Keratinocyte (primary cell): ENCODE data around the gene ACOX2. TPM values are rescaled to one million over a fixed set of nuclear protein-coding genes. Genes with fewer than 3 reads are reported as not detected.

Experiments
- DNase-seq: peaks from one replicate; pipeline ENCODE4 v3.0.0-alpha.2; 2011; ENCODE audit warnings: low read depth, missing footprints, low spot score
- FAIRE-seq: peaks from 2 replicates; lab custom pipeline; 2011; peaks lifted over from hg19 to GRCh38; lab: Jason Lieb, UNC
- H2AFZ ChIP-seq: 2 replicates; pipeline ENCODE4 v1.6.0; 2012; ENCODE audit warnings: low read length, control low read depth, inconsistent platforms; ENCODE audit not compliant: control insufficient read depth
- H3K27ac ChIP-seq: 2 replicates; pipeline ENCODE4 v1.5.1; 2011; ENCODE audit warnings: low read length; ENCODE audit not compliant: control insufficient read depth, insufficient read depth
- H3K27me3 ChIP-seq: 3 replicates; pipeline ENCODE4 v1.6.0; 2011; ENCODE audit warnings: low read length; ENCODE audit not compliant: control insufficient read depth, insufficient read depth; ENCODE audit errors: extremely low read depth
- H3K36me3 ChIP-seq, 2 experiments: 2 replicates in 1 of 2; 3 replicates in 1 of 2; pipeline ENCODE4 v1.5.1; 2011; ENCODE audit warnings: low read length in 2 of 2, mild to moderate bottlenecking in 1 of 2; ENCODE audit not compliant: control insufficient read depth in 2 of 2, insufficient read depth in 2 of 2; ENCODE audit errors: extremely low read depth in 1 of 2
- H3K4me1 ChIP-seq: 3 replicates; pipeline ENCODE4 v1.5.1; 2011; ENCODE audit warnings: low read length; ENCODE audit not compliant: control insufficient read depth, insufficient read depth; ENCODE audit errors: extremely low read depth
- H3K4me2 ChIP-seq: 3 replicates; pipeline ENCODE4 v1.6.0; 2011; ENCODE audit warnings: low read depth, low read length; ENCODE audit not compliant: control insufficient read depth, insufficient read depth; ENCODE audit errors: extremely low read depth
- H3K4me3 ChIP-seq, 3 experiments: fragments of 200-600 bp in 1 of 3; sonication (generic) in 1 of 3; 2 replicates in 2 of 3; 3 replicates in 1 of 3; pipeline ENCODE4 v1.5.1; 2011 to 2016; ENCODE audit warnings: low read length in 3 of 3, mild to moderate bottlenecking in 3 of 3, control low read depth in 2 of 3, inconsistent platforms in 1 of 3, low read depth in 1 of 3, mixed read lengths in 1 of 3, mixed run types in 1 of 3, moderate library complexity in 1 of 3; ENCODE audit not compliant: control insufficient read depth in 2 of 3, insufficient read depth in 2 of 3; ENCODE audit errors: extremely low read depth in 1 of 3
- H3K79me2 ChIP-seq: 2 replicates; pipeline ENCODE4 v1.6.0; 2012; ENCODE audit warnings: low read length; ENCODE audit not compliant: control insufficient read depth, insufficient read depth
- H3K9ac ChIP-seq: 3 replicates; pipeline ENCODE4 v1.6.0; 2011; ENCODE audit warnings: low read length; ENCODE audit not compliant: control insufficient read depth, insufficient read depth; ENCODE audit errors: extremely low read depth
- H3K9me1 ChIP-seq: 3 replicates; pipeline ENCODE4 v1.6.0; 2011; ENCODE audit warnings: low read length; ENCODE audit not compliant: control insufficient read depth, insufficient read depth; ENCODE audit errors: extremely low read depth
- H3K9me3 ChIP-seq: 2 replicates; pipeline ENCODE4 v1.5.1; 2012; ENCODE audit warnings: low read depth, low read length; ENCODE audit not compliant: control insufficient read depth
- H4K20me1 ChIP-seq: 3 replicates; pipeline ENCODE4 v1.6.0; 2011; ENCODE audit warnings: low read length; ENCODE audit not compliant: control insufficient read depth, insufficient read depth; ENCODE audit errors: extremely low read depth
- CTCF ChIP-seq, 3 experiments: IDR thresholded peaks in 1 of 3; conservative IDR thresholded peaks in 1 of 3; optimal IDR thresholded peaks in 1 of 3; 2 replicates in 2 of 3; 3 replicates in 1 of 3; pipeline versions ENCODE3 to v1.5.1; 2011; ENCODE audit warnings: low read length in 3 of 3, mild to moderate bottlenecking in 3 of 3, moderate library complexity in 2 of 3, control low read depth in 1 of 3, inconsistent platforms in 1 of 3; ENCODE audit not compliant: insufficient read depth in 2 of 3; ENCODE audit errors: extremely low read depth in 1 of 3
- EZH2 ChIP-seq: IDR thresholded peaks from one replicate; pipeline ENCODE4 v1.6.1; 2012; ENCODE audit warnings: inconsistent platforms, mild to moderate bottlenecking, low read length, moderate library complexity
- dilution Hi-C: fragments of 300-500 bp; cut with MboI; formaldehyde crosslinking; loops from one replicate; pipeline ENCODE4 v1.7.0; 2020; ENCODE audit warnings: low sequenced_read_pairs; ENCODE audit not compliant: extremely low pct_ligation_motif_present
- polyA plus RNA-seq, 5 experiments: library from polyadenylated mRNA; depleted of rRNA in 3 of 5; stranded (reverse) in 3 of 5; stranded (forward) in 1 of 5; unstranded in 1 of 5; fragments of >200 nt; gene quantifications; 1 replicate in 1 of 5; 2 replicates in 3 of 5; 3 replicates in 1 of 5; pipeline versions ENCODE4 v1.2.1 to v1.2.3, GENCODE V29; 2011 to 2012; ENCODE audit warnings: missing spikeins in 2 of 5, low read depth in 1 of 5, low replicate concordance in 1 of 5

Gene ACOX2
- polyA plus RNA-seq, 1 donor (not counting 4 experiments of a cell fraction or from before 2014, with no cell fraction given): 0.20 TPM

DNA sequence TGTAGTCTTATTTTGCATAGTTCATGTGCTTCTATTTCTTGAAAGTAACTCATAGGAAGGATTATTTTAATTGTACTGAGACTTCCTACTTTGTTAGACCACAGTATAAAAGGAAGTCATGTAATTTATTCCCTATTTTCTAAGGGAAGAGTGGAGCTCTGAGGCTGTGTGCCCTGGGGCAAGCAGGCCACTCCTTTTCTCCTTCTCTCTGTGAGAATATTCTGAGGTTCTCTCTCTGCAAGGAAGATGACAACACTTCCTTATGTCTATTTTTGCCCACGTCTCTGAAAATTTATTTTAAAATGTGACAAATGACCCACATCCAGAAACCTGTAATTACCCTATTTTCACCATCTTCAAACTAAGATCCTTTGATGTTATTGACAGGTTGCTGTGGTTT lies 34.1 kb downstream of the ACOX2 start:
- dilution Hi-C loops: no loop called here

DNA sequence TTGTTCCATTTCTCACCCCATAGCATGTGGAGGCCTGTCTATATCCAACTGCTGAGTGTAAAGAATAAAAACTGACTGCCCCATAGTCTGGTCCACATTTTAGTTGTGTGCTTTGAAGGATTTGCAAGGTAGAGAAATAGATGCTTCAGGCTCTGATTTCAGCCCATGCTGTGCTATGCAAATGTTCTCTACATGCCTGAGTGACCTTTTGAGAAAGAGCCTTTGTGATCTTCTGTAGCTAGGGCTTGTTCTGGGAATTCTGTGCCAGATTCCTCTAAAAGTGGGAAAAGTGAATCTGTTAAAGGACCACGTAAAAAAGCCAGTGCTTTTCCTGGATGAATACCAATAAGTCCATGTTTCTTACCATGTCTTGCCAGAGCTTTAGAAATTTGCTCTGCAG lies 39.9 kb downstream of the ACOX2 start:
- Histone ChIP-seq H3K9me1 (no peaks in the 10 kb centered on the region), H3K4me2 (no peak overlapping the region), H2AFZ (no peak overlapping the region), H3K9me3 (no peaks in the 10 kb centered on the region), H3K27me3 (no peaks in the 10 kb centered on the region), H3K4me1 (peaks cover 22% of the 10 kb centered on the region), H4K20me1 (no peaks in the 10 kb centered on the region), H3K79me2 (no peaks in the 10 kb centered on the region), H3K9ac (no peak overlapping the region), H3K27ac (no peak overlapping the region), H3K36me3 (no peaks in the 10 kb centered on the region), H3K4me3 (no peak overlapping the region)
- dilution Hi-C loops: no loop called here
- TF ChIP-seq EZH2: no peak
- TF ChIP-seq CTCF (optimal IDR thresholded peaks at IDR 0.05 in 1 of 3, IDR thresholded peaks at IDR 0.05 in 1 of 3, conservative IDR thresholded peaks at IDR 0.05 in 1 of 3; ENCODE audit: extremely low read depth in 1 of 3, insufficient read depth in 2 of 3, low read length in 3 of 3): no peak
- DNase-seq: no peak
- FAIRE-seq: no peak

More for the DNA sequence above, 34.1 kb downstream of the ACOX2 start:
- no peak overlapping the region for H2AFZ ChIP-seq
- H3K4me3 ChIP-seq: no peak overlapping the region
- DNase-seq (no peak), FAIRE-seq (no peak)
- H4K20me1 ChIP-seq: no peaks in the 10 kb centered on the region
- H3K36me3 ChIP-seq: no peaks in the 10 kb centered on the region
- H3K9me1 ChIP-seq: no peaks in the 10 kb centered on the region
- no peak overlapping the region for H3K9ac ChIP-seq
- no peaks in the 10 kb centered on the region for H3K9me3 ChIP-seq
- TF ChIP-seq EZH2: no peak
- TF ChIP-seq CTCF (optimal IDR thresholded peaks at IDR 0.05 in 1 of 3, IDR thresholded peaks at IDR 0.05 in 1 of 3, conservative IDR thresholded peaks at IDR 0.05 in 1 of 3; ENCODE audit: extremely low read depth in 1 of 3, insufficient read depth in 2 of 3, low read length in 3 of 3): no peak
- no peaks in the 10 kb centered on the region for H3K27me3 ChIP-seq
- no peak overlapping the region for H3K27ac ChIP-seq
- no peaks in the 10 kb centered on the region for H3K4me1 ChIP-seq
- H3K79me2 ChIP-seq: no peaks in the 10 kb centered on the region
- H3K4me2 ChIP-seq: no peak overlapping the region
